ENCODE results near the gene TSGA10IP.

- TF ChIP-seq, protein P1, sequence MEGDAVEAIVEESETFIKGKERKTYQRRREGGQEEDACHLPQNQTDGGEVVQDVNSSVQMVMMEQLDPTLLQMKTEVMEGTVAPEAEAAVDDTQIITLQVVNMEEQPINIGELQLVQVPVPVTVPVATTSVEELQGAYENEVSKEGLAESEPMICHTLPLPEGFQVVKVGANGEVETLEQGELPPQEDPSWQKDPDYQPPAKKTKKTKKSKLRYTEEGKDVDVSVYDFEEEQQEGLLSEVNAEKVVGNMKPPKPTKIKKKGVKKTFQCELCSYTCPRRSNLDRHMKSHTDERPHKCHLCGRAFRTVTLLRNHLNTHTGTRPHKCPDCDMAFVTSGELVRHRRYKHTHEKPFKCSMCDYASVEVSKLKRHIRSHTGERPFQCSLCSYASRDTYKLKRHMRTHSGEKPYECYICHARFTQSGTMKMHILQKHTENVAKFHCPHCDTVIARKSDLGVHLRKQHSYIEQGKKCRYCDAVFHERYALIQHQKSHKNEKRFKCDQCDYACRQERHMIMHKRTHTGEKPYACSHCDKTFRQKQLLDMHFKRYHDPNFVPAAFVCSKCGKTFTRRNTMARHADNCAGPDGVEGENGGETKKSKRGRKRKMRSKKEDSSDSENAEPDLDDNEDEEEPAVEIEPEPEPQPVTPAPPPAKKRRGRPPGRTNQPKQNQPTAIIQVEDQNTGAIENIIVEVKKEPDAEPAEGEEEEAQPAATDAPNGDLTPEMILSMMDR (IDR thresholded peaks at IDR 0.05 in 8 of 11, conservative IDR thresholded peaks at IDR 0.05 in 3 of 11), result no peak
- TF ChIP-seq POLR2AphosphoS5 (IDR thresholded peaks at IDR 0.05) (no peak), POLR2A (IDR thresholded peaks at IDR 0.05) (no peak)
Measured at GRCh38 chr11:65903068-65903481, 42.2 kb upstream of the TSGA10IP start.
